Esophagus squamous epithelium (tissue), 4 donors: Measurements from ENCODE around the gene COL23A1.

Experiments
- POLR2A ChIP-seq, 4 donors: fragments of 450-650 bp; IDR thresholded peaks; one replicate each; pipeline ENCODE4 v1.6.1; 2017; ENCODE audit warnings: antibody characterized with exemption in 4 of 4, mild to moderate bottlenecking in 4 of 4, moderate library complexity in 3 of 4
- TF ChIP-seq, protein P1 (sequence below), 6 experiments: fragments of 450-650 bp in 4 of 6; fragments of 200-600 bp in 2 of 6; sonication (generic) in 2 of 6; IDR thresholded peaks; one replicate each; pipeline ENCODE4 v1.5.1; 2016 to 2019; ENCODE audit warnings: antibody characterized with exemption in 6 of 6, mild to moderate bottlenecking in 4 of 6, moderate library complexity in 4 of 6

DNA sequence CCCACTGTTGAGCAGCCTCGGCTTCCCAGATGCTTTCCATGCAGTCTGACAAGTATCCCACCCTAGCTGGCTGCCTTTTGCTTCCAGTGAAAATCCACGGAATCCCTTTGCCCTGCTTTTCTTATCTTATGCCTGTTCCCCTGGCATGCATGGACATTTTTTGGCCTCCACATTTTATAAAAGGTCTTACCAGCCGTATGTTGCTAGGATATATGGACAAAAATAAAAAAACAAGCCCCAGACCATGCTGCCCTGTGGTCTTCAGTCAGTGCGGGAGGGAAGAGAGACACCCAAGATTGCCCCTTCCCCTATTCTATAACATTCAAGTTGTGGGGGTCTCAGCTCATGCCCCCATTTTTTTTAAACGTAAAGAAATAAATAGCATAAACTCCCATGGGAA lies 129.6 kb downstream of the COL23A1 start:
- TF ChIP-seq, protein P1, sequence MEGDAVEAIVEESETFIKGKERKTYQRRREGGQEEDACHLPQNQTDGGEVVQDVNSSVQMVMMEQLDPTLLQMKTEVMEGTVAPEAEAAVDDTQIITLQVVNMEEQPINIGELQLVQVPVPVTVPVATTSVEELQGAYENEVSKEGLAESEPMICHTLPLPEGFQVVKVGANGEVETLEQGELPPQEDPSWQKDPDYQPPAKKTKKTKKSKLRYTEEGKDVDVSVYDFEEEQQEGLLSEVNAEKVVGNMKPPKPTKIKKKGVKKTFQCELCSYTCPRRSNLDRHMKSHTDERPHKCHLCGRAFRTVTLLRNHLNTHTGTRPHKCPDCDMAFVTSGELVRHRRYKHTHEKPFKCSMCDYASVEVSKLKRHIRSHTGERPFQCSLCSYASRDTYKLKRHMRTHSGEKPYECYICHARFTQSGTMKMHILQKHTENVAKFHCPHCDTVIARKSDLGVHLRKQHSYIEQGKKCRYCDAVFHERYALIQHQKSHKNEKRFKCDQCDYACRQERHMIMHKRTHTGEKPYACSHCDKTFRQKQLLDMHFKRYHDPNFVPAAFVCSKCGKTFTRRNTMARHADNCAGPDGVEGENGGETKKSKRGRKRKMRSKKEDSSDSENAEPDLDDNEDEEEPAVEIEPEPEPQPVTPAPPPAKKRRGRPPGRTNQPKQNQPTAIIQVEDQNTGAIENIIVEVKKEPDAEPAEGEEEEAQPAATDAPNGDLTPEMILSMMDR (IDR thresholded peaks at IDR 0.05) = no peak
- no peak for TF ChIP-seq POLR2A (IDR thresholded peaks at IDR 0.05)
